Measurements from ENCODE around the gene KLHL15.

DNA sequence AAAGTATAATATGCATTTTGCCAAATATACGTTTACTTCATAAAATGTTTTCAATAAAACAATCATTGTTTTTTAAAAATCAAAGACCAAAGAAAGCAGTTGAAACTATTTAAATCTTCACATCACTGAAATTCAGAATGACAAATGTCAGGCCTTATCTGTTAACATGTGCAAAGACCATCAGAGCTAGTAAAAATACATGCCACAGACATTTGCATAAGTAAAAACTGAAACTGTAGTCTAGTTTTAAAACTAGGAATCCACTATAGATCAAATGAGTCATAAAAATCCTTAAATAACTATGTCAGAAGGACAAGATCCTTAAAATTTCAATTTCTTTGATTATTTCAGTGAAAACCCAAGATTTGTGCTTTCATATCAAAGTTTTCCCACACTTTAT lies 24.8 kb downstream of the KLHL15 start:
- TF ChIP-seq, protein P1, sequence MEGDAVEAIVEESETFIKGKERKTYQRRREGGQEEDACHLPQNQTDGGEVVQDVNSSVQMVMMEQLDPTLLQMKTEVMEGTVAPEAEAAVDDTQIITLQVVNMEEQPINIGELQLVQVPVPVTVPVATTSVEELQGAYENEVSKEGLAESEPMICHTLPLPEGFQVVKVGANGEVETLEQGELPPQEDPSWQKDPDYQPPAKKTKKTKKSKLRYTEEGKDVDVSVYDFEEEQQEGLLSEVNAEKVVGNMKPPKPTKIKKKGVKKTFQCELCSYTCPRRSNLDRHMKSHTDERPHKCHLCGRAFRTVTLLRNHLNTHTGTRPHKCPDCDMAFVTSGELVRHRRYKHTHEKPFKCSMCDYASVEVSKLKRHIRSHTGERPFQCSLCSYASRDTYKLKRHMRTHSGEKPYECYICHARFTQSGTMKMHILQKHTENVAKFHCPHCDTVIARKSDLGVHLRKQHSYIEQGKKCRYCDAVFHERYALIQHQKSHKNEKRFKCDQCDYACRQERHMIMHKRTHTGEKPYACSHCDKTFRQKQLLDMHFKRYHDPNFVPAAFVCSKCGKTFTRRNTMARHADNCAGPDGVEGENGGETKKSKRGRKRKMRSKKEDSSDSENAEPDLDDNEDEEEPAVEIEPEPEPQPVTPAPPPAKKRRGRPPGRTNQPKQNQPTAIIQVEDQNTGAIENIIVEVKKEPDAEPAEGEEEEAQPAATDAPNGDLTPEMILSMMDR (IDR thresholded peaks at IDR 0.05): no peak
- TF ChIP-seq RAD21 (IDR thresholded peaks at IDR 0.05; ENCODE audit: low read length) (no peak), POLR2AphosphoS5 (IDR thresholded peaks at IDR 0.05; ENCODE audit: low read depth, low read length) (no peak), RXRA (IDR thresholded peaks at IDR 0.05; ENCODE audit: borderline replicate concordance, low read depth) (no peak)
- TF ChIP-seq, protein P2, sequence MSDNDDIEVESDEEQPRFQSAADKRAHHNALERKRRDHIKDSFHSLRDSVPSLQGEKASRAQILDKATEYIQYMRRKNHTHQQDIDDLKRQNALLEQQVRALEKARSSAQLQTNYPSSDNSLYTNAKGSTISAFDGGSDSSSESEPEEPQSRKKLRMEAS (IDR thresholded peaks at IDR 0.05; ENCODE audit: low read depth): no peak
- TF ChIP-seq, protein P3, sequence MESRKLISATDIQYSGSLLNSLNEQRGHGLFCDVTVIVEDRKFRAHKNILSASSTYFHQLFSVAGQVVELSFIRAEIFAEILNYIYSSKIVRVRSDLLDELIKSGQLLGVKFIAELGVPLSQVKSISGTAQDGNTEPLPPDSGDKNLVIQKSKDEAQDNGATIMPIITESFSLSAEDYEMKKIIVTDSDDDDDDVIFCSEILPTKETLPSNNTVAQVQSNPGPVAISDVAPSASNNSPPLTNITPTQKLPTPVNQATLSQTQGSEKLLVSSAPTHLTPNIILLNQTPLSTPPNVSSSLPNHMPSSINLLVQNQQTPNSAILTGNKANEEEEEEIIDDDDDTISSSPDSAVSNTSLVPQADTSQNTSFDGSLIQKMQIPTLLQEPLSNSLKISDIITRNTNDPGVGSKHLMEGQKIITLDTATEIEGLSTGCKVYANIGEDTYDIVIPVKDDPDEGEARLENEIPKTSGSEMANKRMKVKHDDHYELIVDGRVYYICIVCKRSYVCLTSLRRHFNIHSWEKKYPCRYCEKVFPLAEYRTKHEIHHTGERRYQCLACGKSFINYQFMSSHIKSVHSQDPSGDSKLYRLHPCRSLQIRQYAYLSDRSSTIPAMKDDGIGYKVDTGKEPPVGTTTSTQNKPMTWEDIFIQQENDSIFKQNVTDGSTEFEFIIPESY (IDR thresholded peaks at IDR 0.05; ENCODE audit: borderline replicate concordance, low read depth): no peak
